ENCODE data around the gene PXDN.
"Not testable (repeated sequence)": the region's sequence is repeated elsewhere in the genome, so short reads cannot be mapped to it uniquely, and the experiment has no call there.

Gene PXDN

DNA sequence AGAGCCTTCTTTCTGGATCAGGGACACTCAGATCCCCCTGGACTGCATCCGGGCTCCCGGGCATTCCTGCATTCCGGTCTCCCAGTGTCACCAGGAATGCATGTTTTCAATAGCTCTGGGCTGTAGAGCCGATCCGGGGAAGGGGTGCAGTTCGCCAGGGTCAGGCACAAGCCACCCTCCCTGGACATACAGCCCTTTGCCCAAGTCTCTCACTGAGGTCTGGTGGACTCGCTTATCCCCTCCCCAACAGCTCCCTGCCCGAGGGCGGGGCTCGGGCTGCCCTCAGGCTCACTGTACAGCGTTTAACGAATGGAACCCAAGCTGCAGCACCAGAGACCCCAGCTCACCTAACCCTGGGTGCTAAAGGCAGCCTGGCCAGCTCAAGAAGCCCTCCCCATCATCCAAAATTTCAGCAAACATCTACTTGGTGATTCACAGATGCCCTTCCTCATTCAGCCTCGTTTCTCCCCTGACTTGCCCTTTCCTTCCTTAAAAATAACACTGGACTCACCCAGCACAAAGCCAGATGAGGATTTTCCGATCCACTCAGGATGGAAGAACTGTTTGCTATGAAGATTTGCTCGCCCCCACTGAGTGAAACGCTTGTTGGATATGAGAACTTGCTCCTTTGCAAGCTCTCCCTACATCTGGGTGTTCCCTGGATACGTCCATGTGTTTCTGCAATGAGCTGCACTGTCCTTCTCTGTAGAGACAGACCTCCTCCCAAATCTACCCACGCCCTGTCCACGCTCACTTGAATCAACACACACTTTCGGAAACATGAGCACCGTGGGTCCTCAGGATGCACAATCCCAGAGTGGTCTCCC lies 58.1 kb downstream of the PXDN start:
- Histone ChIP-seq H3K9ac (peak overlapping the region in 2 of 11 experiments; percentile 1 to 19; a peak in 1 of 22 replicates), H3K27me3 (no peaks in the 10 kb centered on the region), H4K20me1 (peaks cover 4 to 94% (median 76%) of the 10 kb centered on the region in 11 experiments; a peak in 20 of 22 replicates), H3K4me3 (no peak overlapping the region), H3K9me3 (replicated peaks in 1 of 11) (no peaks in the 10 kb centered on the region), H3K36me3 (peaks cover 82 to 100% (median 97%) of the 10 kb centered on the region in 11 experiments), H3K4me1 (peaks cover 24 to 52% (median 38%) of the 10 kb centered on the region in 10 experiments), H3K27ac (peak overlapping the region in 2 of 11 experiments; percentile 2 to 13; a peak in 1 of 22 replicates), H3K4me2 (peak overlapping the region in 5 of 11 experiments; percentile 41 to 78 (median 68); a peak in 10 of 22 replicates)
- TF ChIP-seq Cebpa-rat (IDR thresholded peaks at IDR 0.05): no peak

DNA sequence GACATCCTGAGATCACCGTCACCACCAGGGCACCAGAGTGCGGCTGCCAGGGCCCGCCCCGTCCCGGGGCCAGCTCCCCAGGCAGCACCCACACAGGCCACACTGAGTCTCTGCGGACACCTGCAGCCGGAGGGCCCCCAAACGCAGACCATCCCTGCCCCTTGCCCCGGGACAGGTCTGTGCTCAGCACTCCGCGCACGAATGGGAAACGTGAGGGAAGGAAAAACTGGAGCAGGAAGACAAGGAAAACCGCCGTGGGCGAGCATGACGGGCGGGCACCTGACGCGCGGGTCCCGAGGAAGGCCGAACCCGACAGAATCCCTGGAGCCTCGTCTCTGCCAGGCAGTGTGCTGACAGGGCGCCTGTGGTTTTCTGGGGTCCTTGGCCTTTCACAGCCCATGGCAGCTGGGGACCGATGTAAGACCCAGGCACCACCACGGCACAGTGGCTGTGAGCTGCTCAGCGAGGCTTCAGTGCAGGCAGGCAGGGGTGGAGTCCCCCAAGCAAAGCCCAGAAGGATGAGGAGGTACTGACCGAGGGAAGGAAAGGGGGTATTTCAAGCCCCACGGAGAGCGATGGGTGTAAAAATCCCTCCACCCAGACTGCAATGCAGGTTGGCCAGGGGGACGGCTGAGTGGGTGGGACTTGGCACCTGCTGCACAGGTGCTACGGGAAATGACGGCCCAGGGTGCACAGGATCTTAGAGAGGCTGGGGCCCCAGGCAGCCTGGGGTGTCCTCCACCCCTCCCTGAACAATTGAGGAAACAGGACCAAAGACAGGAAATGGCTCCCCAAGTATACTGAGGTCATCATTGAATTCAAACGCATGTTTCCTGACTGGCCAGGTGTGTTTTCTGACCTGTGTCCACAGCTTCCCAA lies 59.0 kb downstream of the PXDN start:
- Histone ChIP-seq H3K27me3 (no peaks in the 10 kb centered on the region), H3K4me3 (no peak overlapping the region), H3K4me1 (peaks cover 32 to 61% (median 46%) of the 10 kb centered on the region in 10 experiments), H3K36me3 (peaks cover 80 to 100% (median 96%) of the 10 kb centered on the region in 11 experiments), H3K4me2 (peak overlapping the region in 5 of 11 experiments; percentile 41 to 78 (median 68); a peak in 10 of 22 replicates), H3K9ac (0 out of 22 replicates have a peak overlapping the region, but pooled peaks of 1 of the 11 experiments have one; percentile 1), H3K27ac (peak overlapping the region in 1 of 11 experiments; percentile 2; a peak in 1 of 22 replicates), H3K9me3 (replicated peaks in 1 of 11) (no peaks in the 10 kb centered on the region), H4K20me1 (peaks cover 4 to 94% (median 83%) of the 10 kb centered on the region in 11 experiments; a peak in 20 of 22 replicates)
- TF ChIP-seq Cebpa-rat (IDR thresholded peaks at IDR 0.05): no peak

DNA sequence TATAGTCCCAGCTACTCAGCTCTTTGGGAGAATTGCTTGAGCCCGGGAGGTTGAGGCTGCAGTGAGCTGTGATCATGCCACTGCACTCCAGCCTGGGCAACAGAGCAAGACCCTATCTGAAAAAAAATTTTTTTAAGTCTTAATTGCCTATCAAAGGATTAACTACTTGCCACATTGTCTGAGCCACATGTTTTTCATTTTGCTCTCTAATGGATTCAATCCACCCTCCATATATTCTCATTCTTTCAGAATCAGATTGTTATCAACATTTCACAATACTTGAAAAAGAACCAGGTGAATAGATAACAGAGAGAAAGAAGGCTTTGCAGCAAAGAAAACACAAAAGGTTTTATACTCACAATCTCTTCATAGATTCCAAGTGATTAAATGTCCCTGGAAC lies 61.0 kb downstream of the PXDN start:
- Histone ChIP-seq H3K27ac (no peak overlapping the region), H3K27me3 (no peaks in the 10 kb centered on the region), H3K9ac (no peak overlapping the region), H3K9me3 (replicated peaks in 1 of 11) (no peaks in the 10 kb centered on the region), H3K4me3 (no peak overlapping the region), H3K4me1 (peaks cover 32 to 55% (median 43%) of the 10 kb centered on the region in 10 experiments), H3K4me2 (no peak overlapping the region), H4K20me1 (peaks cover 4 to 83% (median 67%) of the 10 kb centered on the region in 11 experiments; a peak in 20 of 22 replicates), H3K36me3 (peaks cover 80 to 100% (median 96%) of the 10 kb centered on the region in 11 experiments)
- no peak for TF ChIP-seq Cebpa-rat (IDR thresholded peaks at IDR 0.05)

DNA sequence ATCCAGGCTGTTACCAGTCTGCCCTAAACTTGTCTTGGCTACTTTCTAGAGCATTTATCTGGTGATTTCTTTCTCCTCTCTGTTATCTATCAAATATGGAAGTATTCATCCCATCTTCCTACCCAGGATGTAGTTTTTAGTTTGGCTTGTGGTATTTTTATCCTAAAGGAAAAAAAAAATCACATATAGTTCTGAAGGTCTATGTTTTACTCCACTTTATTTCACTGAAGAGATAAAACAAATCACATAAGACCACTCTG lies 62.2 kb downstream of the PXDN start:
- H3K4me3 ChIP-seq: no peak overlapping the region
- H3K4me1 ChIP-seq: peaks cover 32 to 49% (median 40%) of the 10 kb centered on the region in 10 experiments
- peaks cover 4 to 83% (median 65%) of the 10 kb centered on the region in 11 experiments; a peak in 20 of 22 replicates for H4K20me1 ChIP-seq
- peaks cover 80 to 100% (median 96%) of the 10 kb centered on the region in 11 experiments for H3K36me3 ChIP-seq
- peak overlapping the region in 2 of 11 experiments; percentile 7 to 29; a peak in 1 of 22 replicates for H3K27ac ChIP-seq
- no peaks in the 10 kb centered on the region for H3K27me3 ChIP-seq
- H3K9ac ChIP-seq: peak overlapping the region in 4 of 11 experiments; percentile 28 to 43 (median 38); a peak in 5 of 22 replicates
- H3K4me2 ChIP-seq: peak overlapping the region in 8 of 11 experiments; percentile 63 to 87 (median 78); a peak in 13 of 22 replicates
- no peak for TF ChIP-seq Cebpa-rat (IDR thresholded peaks at IDR 0.05)
- H3K9me3 ChIP-seq (replicated peaks in 1 of 11): no peaks in the 10 kb centered on the region

GRCh38 chr2:1681323-1682180 lies 62.8 kb downstream of the PXDN start:
- Histone ChIP-seq H3K9ac (peak overlapping the region in 9 of 11 experiments; percentile 3 to 43 (median 28); a peak in 8 of 22 replicates), H4K20me1 (peaks cover 4 to 85% (median 62%) of the 10 kb centered on the region in 11 experiments; a peak in 20 of 22 replicates), H3K36me3 (peaks cover 80 to 100% (median 96%) of the 10 kb centered on the region in 11 experiments), H3K27me3 (no peaks in the 10 kb centered on the region), H3K9me3 (replicated peaks in 1 of 11) (no peaks in the 10 kb centered on the region), H3K4me3 (no peak overlapping the region), H3K27ac (peak overlapping the region in 6 of 11 experiments; percentile 26 to 50 (median 32); a peak in 7 of 22 replicates), H3K4me1 (peaks cover 29 to 46% (median 37%) of the 10 kb centered on the region in 10 experiments), H3K4me2 (peak overlapping the region; percentile 61 to 87 (median 78))
- no peak for TF ChIP-seq Cebpa-rat (IDR thresholded peaks at IDR 0.05)

GRCh38 chr2:1681017-1681318 lies 63.3 kb downstream of the PXDN start:
- peak overlapping the region in 7 of 11 experiments; percentile 13 to 50 (median 28); a peak in 8 of 22 replicates for H3K27ac ChIP-seq
- H3K27me3 ChIP-seq: no peaks in the 10 kb centered on the region
- H3K9me3 ChIP-seq (replicated peaks in 1 of 11): no peaks in the 10 kb centered on the region
- TF ChIP-seq Cebpa-rat (IDR thresholded peaks at IDR 0.05): no peak
- peak overlapping the region in 8 of 11 experiments; percentile 3 to 43 (median 28); a peak in 8 of 22 replicates for H3K9ac ChIP-seq
- H3K4me3 ChIP-seq: 0 out of 20 replicates have a peak overlapping the region, but pooled peaks of 2 of the 10 experiments have one; percentile 14 to 23
- H4K20me1 ChIP-seq: peaks cover 2 to 85% (median 61%) of the 10 kb centered on the region in 11 experiments; a peak in 20 of 22 replicates
- H3K4me2 ChIP-seq: peak overlapping the region; percentile 61 to 87 (median 78)
- H3K36me3 ChIP-seq: peaks cover 80 to 100% (median 96%) of the 10 kb centered on the region in 11 experiments
- peaks cover 23 to 40% (median 32%) of the 10 kb centered on the region in 10 experiments for H3K4me1 ChIP-seq

DNA sequence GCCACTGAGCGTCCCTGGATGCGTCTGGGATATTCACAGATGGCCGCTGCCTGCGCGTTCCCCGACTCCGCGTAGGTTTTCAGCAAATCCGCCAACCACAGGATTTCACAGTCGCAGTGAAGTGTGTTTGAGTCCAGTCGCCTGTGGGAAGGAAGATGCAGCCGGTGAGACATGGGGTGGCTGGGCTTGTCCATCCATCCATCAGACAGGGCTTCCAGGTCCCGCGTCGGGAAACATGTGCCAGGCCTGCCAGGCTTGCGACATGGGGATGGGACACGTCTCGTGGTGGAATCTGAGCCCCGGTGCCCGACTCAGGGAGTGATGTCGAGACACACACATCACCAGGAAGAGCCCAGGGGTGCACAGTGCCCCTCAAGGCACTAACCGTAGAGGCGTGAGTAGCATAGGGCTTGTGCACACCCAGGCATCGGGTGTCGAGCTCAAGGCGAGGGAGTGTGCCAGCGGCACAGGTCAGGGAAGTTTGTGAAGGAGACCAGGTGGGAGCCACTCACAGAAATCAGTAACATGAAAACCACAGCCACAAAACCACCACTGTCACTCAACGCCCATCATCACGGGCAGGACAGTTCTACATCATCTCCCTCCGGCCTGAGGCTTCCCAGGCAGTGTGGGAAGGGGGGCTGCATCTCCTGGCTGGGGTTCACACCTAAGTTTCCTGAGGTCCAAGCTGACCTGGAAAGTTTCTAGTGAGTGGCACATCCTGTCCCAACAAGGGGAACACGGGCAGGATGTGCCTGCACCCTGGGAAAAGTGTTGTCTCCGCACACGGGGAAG lies 63.9 kb downstream of the PXDN start:
- Histone ChIP-seq H3K9ac (peak overlapping the region in 8 of 11 experiments; percentile 3 to 43 (median 28); a peak in 8 of 22 replicates), H4K20me1 (peaks cover 0 to 84% (median 61%) of the 10 kb centered on the region in 11 experiments; a peak in 20 of 22 replicates), H3K4me2 (peak overlapping the region; percentile 61 to 87 (median 78)), H3K9me3 (replicated peaks in 1 of 11) (no peaks in the 10 kb centered on the region), H3K4me1 (peaks cover 18 to 37% (median 28%) of the 10 kb centered on the region in 10 experiments), H3K27me3 (no peaks in the 10 kb centered on the region), H3K36me3 (peaks cover 80 to 100% (median 96%) of the 10 kb centered on the region in 11 experiments), H3K4me3 (0 out of 20 replicates have a peak overlapping the region, but pooled peaks of 2 of the 10 experiments have one; percentile 14 to 23), H3K27ac (peak overlapping the region in 7 of 11 experiments; percentile 13 to 50 (median 28); a peak in 8 of 22 replicates)
- TF ChIP-seq Cebpa-rat (IDR thresholded peaks at IDR 0.05): no peak

DNA sequence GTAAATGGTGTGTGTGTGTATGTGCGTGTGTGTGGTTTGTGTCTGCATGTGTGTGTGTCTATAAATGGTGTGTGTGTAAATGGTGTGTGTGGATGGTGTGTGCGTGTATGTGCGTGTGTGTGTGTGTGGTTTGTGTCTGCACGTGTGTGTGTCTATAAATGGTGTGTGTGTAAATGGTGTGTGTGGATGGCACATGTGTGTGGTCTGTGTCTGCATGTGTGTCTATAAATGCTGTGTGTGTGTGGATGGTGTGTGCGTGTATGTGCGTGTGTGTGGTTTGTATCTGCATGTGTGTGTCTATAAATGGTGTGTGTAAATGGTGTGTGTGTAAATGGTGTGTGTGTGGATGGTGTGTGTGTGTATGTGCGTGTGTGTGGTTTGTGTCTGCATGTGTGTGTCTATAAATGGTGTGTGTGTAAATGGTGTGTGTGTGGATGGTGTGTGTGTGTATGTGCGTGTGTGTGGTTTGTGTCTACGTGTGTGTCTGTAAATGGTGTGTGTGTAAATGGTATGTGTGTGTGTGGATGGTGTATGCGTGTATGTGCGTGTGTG lies 64.8 kb downstream of the PXDN start:
- H3K4me2 ChIP-seq; H3K27me3 ChIP-seq; H3K9ac ChIP-seq; H3K27ac ChIP-seq; H3K9me3 ChIP-seq (replicated peaks in 1 of 11); H3K4me3 ChIP-seq: not testable (repeated sequence)
- Histone ChIP-seq H3K4me1 (peaks cover 16 to 32% (median 26%) of the 10 kb centered on the region in 10 experiments), H4K20me1 (peaks cover 0 to 84% (median 61%) of the 10 kb centered on the region in 11 experiments; a peak in 19 of 22 replicates), H3K36me3 (peaks cover 81 to 100% (median 96%) of the 10 kb centered on the region in 11 experiments)

DNA sequence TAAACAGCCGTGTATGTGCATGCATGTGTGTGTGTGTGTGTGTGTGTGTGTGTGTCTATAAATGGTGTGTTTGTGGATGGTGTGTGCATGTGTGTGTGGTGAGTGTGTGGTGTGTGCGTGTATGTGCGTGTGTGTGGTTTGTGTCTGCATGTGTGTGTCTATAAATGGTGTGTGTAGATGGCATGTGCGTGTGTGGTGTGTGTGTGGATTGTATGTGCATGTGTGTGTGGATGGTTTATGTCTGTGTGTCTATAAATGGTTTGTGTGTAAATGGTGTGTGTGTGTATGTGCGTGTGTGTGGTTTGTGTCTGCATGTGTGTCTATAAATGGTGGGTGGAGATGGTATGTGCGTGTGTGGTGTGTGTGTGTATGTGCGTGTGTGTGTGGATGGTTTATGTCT lies 65.2 kb downstream of the PXDN start:
- Histone ChIP-seq H3K4me1 (peaks cover 16 to 32% (median 26%) of the 10 kb centered on the region in 10 experiments), H4K20me1 (peaks cover 0 to 84% (median 66%) of the 10 kb centered on the region in 11 experiments; a peak in 19 of 22 replicates), H3K36me3 (peaks cover 86 to 100% (median 96%) of the 10 kb centered on the region in 11 experiments)
- H3K27me3 ChIP-seq; H3K4me3 ChIP-seq; H3K9me3 ChIP-seq (replicated peaks in 1 of 11); H3K9ac ChIP-seq; H3K27ac ChIP-seq; H3K4me2 ChIP-seq: not testable (repeated sequence)

Data from BLaER1 treated with 17β-estradiol and CSF1 and Interleukin-3, amounts not matched to agents 10 nM and 100 nM (cell line).